ENCODE data around the gene REG4. TPM values are rescaled to one million over a fixed set of nuclear protein-coding genes. Genes with fewer than 3 reads are reported as not detected.
"Not testable (repeated sequence)": the region's sequence is repeated elsewhere in the genome, so short reads cannot be mapped to it uniquely, and the experiment has no call there.

Gene REG4
- total RNA-seq, 5 donors from 2014 or later (not counting 1 experiment from before 2014, with no cell fraction given) = 1.6 to 7.7 (median 3.0) TPM

GRCh38 chr1:119786046-119786445 lies 25.2 kb downstream of the REG4 start:
- H3K27me3 ChIP-seq (replicated peaks in 1 of 2; ENCODE audit: control insufficient read depth in 2 of 2, extremely low read depth in 1 of 2, insufficient read depth in 2 of 2, low read length in 1 of 2); H3K4me3 Mint-ChIP-seq; CTCF ChIA-PET; H3K4me1 Mint-ChIP-seq; DNase-seq; H3K4me3 ChIP-seq (ENCODE audit: control insufficient read depth in 1 of 2, extremely low read depth in 1 of 2, low read length in 1 of 2); H3K36me3 ChIP-seq (ENCODE audit: control insufficient read depth in 2 of 2, extremely low read depth in 1 of 2, insufficient read depth in 1 of 2, low read length in 1 of 2); H3K36me3 Mint-ChIP-seq; H3K4me1 ChIP-seq (ENCODE audit: control insufficient read depth in 1 of 2, extremely low read depth in 1 of 2, insufficient read depth in 2 of 2, low read length in 2 of 2); H3K9me3 ChIP-seq; POLR2A ChIA-PET; H3K27ac ChIP-seq (ENCODE audit: low read length); H3K27ac Mint-ChIP-seq; ATAC-seq (replicated peaks in 1 of 4); H3K9me3 Mint-ChIP-seq: not testable (repeated sequence)
- peaks cover 6 to 11% of the 10 kb centered on the region in 2 donors for H3K27me3 Mint-ChIP-seq
- WGBS (ENCODE audit: insufficient coverage) = no CpG with 5 or more reads among the region's 7 CpGs

GRCh38 chr1:119784191-119784781 lies 27.0 kb downstream of the REG4 start:
- Histone ChIP-seq H3K4me1 (ENCODE audit: control insufficient read depth in 1 of 2, extremely low read depth in 1 of 2, insufficient read depth in 2 of 2, low read length in 2 of 2) (no peaks in the 10 kb centered on the region), H3K9me3 (no peaks in the 10 kb centered on the region), H3K4me3 (ENCODE audit: control insufficient read depth in 1 of 2, extremely low read depth in 1 of 2, low read length in 1 of 2) (no peak overlapping the region), H3K36me3 (ENCODE audit: control insufficient read depth in 2 of 2, extremely low read depth in 1 of 2, insufficient read depth in 1 of 2, low read length in 1 of 2) (no peaks in the 10 kb centered on the region), H3K27ac (ENCODE audit: low read length) (no peak overlapping the region), H3K27me3 (replicated peaks in 1 of 2; ENCODE audit: control insufficient read depth in 2 of 2, extremely low read depth in 1 of 2, insufficient read depth in 2 of 2, low read length in 1 of 2) (peaks cover 0 to 4% of the 10 kb centered on the region in 2 experiments)
- no peak overlapping the region for H3K4me3 Mint-ChIP-seq
- no peaks in the 10 kb centered on the region for H3K9me3 Mint-ChIP-seq
- no peak overlapping the region for H3K27ac Mint-ChIP-seq
- DNase-seq = no peak
- ChIA-PET POLR2A (no interaction called here), CTCF (interaction anchor here in 1 of 2 donors (0.8 kb wide), 1 partner anchor 43 kb away, joined by 6 read pairs; no protein-coding TSS in a partner anchor)
- H3K27me3 Mint-ChIP-seq = peaks cover 6 to 10% of the 10 kb centered on the region in 2 donors
- WGBS (ENCODE audit: insufficient coverage) = 100% methylated on average over 1 of the region's 3 CpGs
- ATAC-seq (replicated peaks in 1 of 4) = no peak
- H3K4me1 Mint-ChIP-seq = no peaks in the 10 kb centered on the region
- no peaks in the 10 kb centered on the region for H3K36me3 Mint-ChIP-seq

GRCh38 chr1:119783354-119784185 lies 27.7 kb downstream of the REG4 start:
- H3K9me3 ChIP-seq = no peaks in the 10 kb centered on the region
- H3K4me1 ChIP-seq (ENCODE audit: control insufficient read depth in 1 of 2, extremely low read depth in 1 of 2, insufficient read depth in 2 of 2, low read length in 2 of 2) = no peaks in the 10 kb centered on the region
- H3K27me3 ChIP-seq (replicated peaks in 1 of 2; ENCODE audit: control insufficient read depth in 2 of 2, extremely low read depth in 1 of 2, insufficient read depth in 2 of 2, low read length in 1 of 2) = peaks cover 0 to 4% of the 10 kb centered on the region in 2 experiments
- CTCF ChIA-PET = interaction anchor here in 1 of 2 donors (0.8 kb wide), 1 partner anchor 44 kb away, joined by 6 read pairs; no protein-coding TSS in a partner anchor
- no peaks in the 10 kb centered on the region for H3K9me3 Mint-ChIP-seq
- WGBS (ENCODE audit: insufficient coverage) = 69% methylated on average over 5 of the region's 6 CpGs
- DNase-seq (no peak), ATAC-seq (replicated peaks in 1 of 4) (no peak)
- no peak overlapping the region for H3K4me3 ChIP-seq (ENCODE audit: control insufficient read depth in 1 of 2, extremely low read depth in 1 of 2, low read length in 1 of 2)
- H3K27ac ChIP-seq (ENCODE audit: low read length) = no peak overlapping the region
- no peak overlapping the region for H3K4me3 Mint-ChIP-seq
- no peak overlapping the region for H3K27ac Mint-ChIP-seq
- peaks cover 6 to 8% of the 10 kb centered on the region in 2 donors for H3K27me3 Mint-ChIP-seq
- POLR2A ChIA-PET = no interaction called here
- H3K4me1 Mint-ChIP-seq = no peaks in the 10 kb centered on the region
- no peaks in the 10 kb centered on the region for H3K36me3 Mint-ChIP-seq
- no peaks in the 10 kb centered on the region for H3K36me3 ChIP-seq (ENCODE audit: control insufficient read depth in 2 of 2, extremely low read depth in 1 of 2, insufficient read depth in 1 of 2, low read length in 1 of 2)

GRCh38 chr1:119782631-119783325 lies 28.5 kb downstream of the REG4 start:
- Mint-ChIP-seq H3K27me3 (peaks cover 6 to 8% of the 10 kb centered on the region in 2 donors), H3K9me3 (no peaks in the 10 kb centered on the region), H3K36me3 (no peaks in the 10 kb centered on the region), H3K4me1 (no peaks in the 10 kb centered on the region), H3K27ac (no peak overlapping the region), H3K4me3 (no peak overlapping the region)
- no peak for ATAC-seq (replicated peaks in 1 of 4)
- DNase-seq = no peak
- Histone ChIP-seq H3K27me3 (replicated peaks in 1 of 2; ENCODE audit: control insufficient read depth in 2 of 2, extremely low read depth in 1 of 2, insufficient read depth in 2 of 2, low read length in 1 of 2) (peaks cover 0 to 4% of the 10 kb centered on the region in 2 experiments), H3K4me3 (ENCODE audit: control insufficient read depth in 1 of 2, extremely low read depth in 1 of 2, low read length in 1 of 2) (no peak overlapping the region), H3K36me3 (ENCODE audit: control insufficient read depth in 2 of 2, extremely low read depth in 1 of 2, insufficient read depth in 1 of 2, low read length in 1 of 2) (no peaks in the 10 kb centered on the region), H3K4me1 (ENCODE audit: control insufficient read depth in 1 of 2, extremely low read depth in 1 of 2, insufficient read depth in 2 of 2, low read length in 2 of 2) (no peaks in the 10 kb centered on the region), H3K9me3 (no peaks in the 10 kb centered on the region), H3K27ac (ENCODE audit: low read length) (no peak overlapping the region)
- POLR2A ChIA-PET = no interaction called here
- CTCF ChIA-PET = no interaction called here
- WGBS (ENCODE audit: insufficient coverage) = no CpG with 5 or more reads among the region's 7 CpGs

- Histone ChIP-seq H3K4me3 (ENCODE audit: control insufficient read depth in 1 of 2, extremely low read depth in 1 of 2, low read length in 1 of 2) (no peak overlapping the region), H3K27ac (ENCODE audit: low read length) (no peak overlapping the region), H3K36me3 (ENCODE audit: control insufficient read depth in 2 of 2, extremely low read depth in 1 of 2, insufficient read depth in 1 of 2, low read length in 1 of 2) (no peaks in the 10 kb centered on the region), H3K4me1 (ENCODE audit: control insufficient read depth in 1 of 2, extremely low read depth in 1 of 2, insufficient read depth in 2 of 2, low read length in 2 of 2) (no peaks in the 10 kb centered on the region), H3K27me3 (replicated peaks in 1 of 2; ENCODE audit: control insufficient read depth in 2 of 2, extremely low read depth in 1 of 2, insufficient read depth in 2 of 2, low read length in 1 of 2) (peaks cover 0 to 4% of the 10 kb centered on the region in 2 experiments), H3K9me3 (no peaks in the 10 kb centered on the region)
- no peaks in the 10 kb centered on the region for H3K4me1 Mint-ChIP-seq
- H3K27ac Mint-ChIP-seq = no peak overlapping the region
- H3K4me3 Mint-ChIP-seq = no peak overlapping the region
- ChIA-PET CTCF (no interaction called here), POLR2A (no interaction called here)
- H3K9me3 Mint-ChIP-seq = no peaks in the 10 kb centered on the region
- 86% methylated on average over 6 of the region's 11 CpGs for WGBS (ENCODE audit: insufficient coverage)
- no peak for DNase-seq
- H3K36me3 Mint-ChIP-seq = no peaks in the 10 kb centered on the region
- ATAC-seq (replicated peaks in 1 of 4) = no peak
- H3K27me3 Mint-ChIP-seq = peaks cover 6 to 8% of the 10 kb centered on the region in 2 donors
These were observed 29.6 kb downstream of the REG4 start for GRCh38 chr1:119781434-119782210.

- Histone ChIP-seq H3K27ac (ENCODE audit: low read length) (no peak overlapping the region), H3K27me3 (replicated peaks in 1 of 2; ENCODE audit: control insufficient read depth in 2 of 2, extremely low read depth in 1 of 2, insufficient read depth in 2 of 2, low read length in 1 of 2) (peaks cover 0 to 5% of the 10 kb centered on the region in 2 experiments), H3K36me3 (ENCODE audit: control insufficient read depth in 2 of 2, extremely low read depth in 1 of 2, insufficient read depth in 1 of 2, low read length in 1 of 2) (no peaks in the 10 kb centered on the region), H3K4me1 (ENCODE audit: control insufficient read depth in 1 of 2, extremely low read depth in 1 of 2, insufficient read depth in 2 of 2, low read length in 2 of 2) (no peaks in the 10 kb centered on the region), H3K4me3 (ENCODE audit: control insufficient read depth in 1 of 2, extremely low read depth in 1 of 2, low read length in 1 of 2) (no peak overlapping the region), H3K9me3 (no peaks in the 10 kb centered on the region)
- 80% methylated on average over 4 of the region's 5 CpGs for WGBS (ENCODE audit: insufficient coverage)
- Mint-ChIP-seq H3K4me3 (no peak overlapping the region), H3K27ac (no peak overlapping the region), H3K36me3 (no peaks in the 10 kb centered on the region), H3K9me3 (no peaks in the 10 kb centered on the region), H3K27me3 (peaks cover 3 to 8% of the 10 kb centered on the region in 2 donors), H3K4me1 (no peaks in the 10 kb centered on the region)
- CTCF ChIA-PET = no interaction called here
- ATAC-seq (replicated peaks in 1 of 4) = no peak
- POLR2A ChIA-PET = no interaction called here
- no peak for DNase-seq
These were observed 31.3 kb downstream of the REG4 start for GRCh38 chr1:119779869-119780356.
